Prostate gland (tissue), 2 donors: ENCODE measurements around the gene POLR2F. TPM values are rescaled to one million over a fixed set of nuclear protein-coding genes. Genes with fewer than 3 reads are reported as not detected.

Experiments used
- DNase-seq: peaks from one replicate; pipeline ENCODE4 v3.0.0-alpha.2; 2019; ENCODE audit warnings: low spot score
- H3K27ac ChIP-seq, 2 donors: fragments of 200-600 bp; sonication (generic); 2 replicates each; pipeline ENCODE4 v1.5.1; 2017 to 2019
- H3K27me3 ChIP-seq: fragments of 200-600 bp; sonication (generic); replicated peaks from 2 replicates; pipeline ENCODE4 v1.5.1; 2019; ENCODE audit not compliant: insufficient read depth
- H3K36me3 ChIP-seq, 2 donors: fragments of 200-600 bp; sonication (generic); 1 replicate in 1 of 2; 2 replicates in 1 of 2; pipeline versions ENCODE4 v1.5.1 to v1.8.1; 2017 to 2019
- H3K4me1 ChIP-seq: fragments of 200-600 bp; sonication (generic); replicated peaks from 2 replicates; pipeline ENCODE4 v1.5.1; 2019
- H3K4me3 ChIP-seq, 2 donors: fragments of 200-600 bp; sonication (generic); 2 replicates each; pipeline ENCODE4 v1.5.1; 2017 to 2019
- H3K9me3 ChIP-seq: fragments of 200-600 bp; sonication (generic); 2 replicates; pipeline ENCODE4 v1.5.1; 2017
- POLR2A ChIP-seq: fragments of 450-650 bp; IDR thresholded peaks from one replicate; pipeline ENCODE4 v1.6.1; 2016; ENCODE audit warnings: antibody characterized with exemption, mild to moderate bottlenecking
- POLR2AphosphoS5 ChIP-seq: sonication (generic); formaldehyde crosslinking; IDR thresholded peaks from one replicate; pipeline ENCODE4 v1.6.1; 2017; ENCODE audit warnings: antibody characterized with exemption
- WGBS: methylation state at CpG from one replicate; pipeline ENCODE4 v1.1.5; 2018; 5-methylcytosine and 5-hydroxymethylcytosine counted together
- intact Hi-C: fragments of 100-400 bp; cut with DNase I; formaldehyde crosslinking; loops from one replicate; pipeline ENCODE4 v1.14.2; 2022
- total RNA-seq, 2 donors: library from RNA; depleted of rRNA; stranded (reverse); fragments of >200 nt; gene quantifications; one replicate each; pipeline ENCODE4 v1.1.0, GENCODE V29; 2016
- TF ChIP-seq, protein P1 (sequence below), 4 experiments: fragments of 200-600 bp in 2 of 4; fragments of 450-650 bp in 2 of 4; sonication (generic) in 2 of 4; IDR thresholded peaks; 1 replicate in 3 of 4; 2 replicates in 1 of 4; pipeline ENCODE4 v1.5.1; 2016 to 2019; ENCODE audit warnings: antibody characterized with exemption in 4 of 4, mild to moderate bottlenecking in 2 of 4, moderate library complexity in 2 of 4

POLR2F gene
- total RNA-seq, 2 donors from 2014 or later = 63.1 to 157 TPM

DNA sequence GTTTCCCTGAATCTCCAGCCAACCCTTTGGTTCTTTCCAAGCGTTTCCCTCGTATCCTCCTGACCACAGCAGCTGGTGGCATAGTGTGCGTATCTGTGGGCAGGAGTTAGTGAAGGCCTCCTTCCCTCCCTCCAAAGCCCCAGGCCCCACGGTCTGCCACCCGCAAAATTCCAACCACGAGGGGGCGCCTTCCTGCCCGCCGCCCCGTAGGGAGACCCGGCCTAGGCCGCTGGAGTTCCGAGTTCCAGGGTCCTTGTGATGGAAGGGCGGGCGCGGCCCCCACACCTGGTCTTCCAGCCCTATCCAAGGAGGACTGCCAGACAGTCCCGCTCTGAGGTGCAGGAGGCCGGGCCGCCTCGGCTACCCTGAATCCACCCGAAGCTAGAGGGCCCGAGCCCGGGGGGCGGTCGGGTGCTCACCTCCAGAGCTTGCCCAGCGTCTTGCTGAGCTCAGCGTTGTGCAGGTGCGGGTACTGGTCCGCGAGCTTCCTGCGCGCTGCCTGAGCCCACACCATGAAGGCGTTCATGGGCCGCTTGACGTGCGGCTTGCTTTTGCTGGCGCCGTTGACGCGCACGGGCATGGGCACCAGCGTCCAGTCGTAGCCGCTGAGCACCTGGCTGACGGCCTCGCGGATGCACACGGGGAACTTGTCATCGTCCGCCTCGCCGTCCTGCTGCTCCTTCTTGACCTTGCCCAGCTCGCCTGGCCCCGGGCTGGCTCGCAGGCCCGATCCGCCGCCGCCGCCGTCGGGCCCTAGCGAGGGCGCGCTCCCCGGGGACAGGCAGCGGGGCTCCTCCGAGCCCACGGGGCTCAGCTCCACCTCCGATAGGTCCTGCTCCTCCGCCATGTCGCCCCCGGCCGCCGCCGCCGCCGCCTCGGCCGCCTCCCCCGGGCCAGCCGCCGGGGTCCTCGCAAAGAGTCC lies 29.7 kb downstream of the POLR2F start:
- TF ChIP-seq POLR2AphosphoS5 = no peak
- TF ChIP-seq, protein P1, sequence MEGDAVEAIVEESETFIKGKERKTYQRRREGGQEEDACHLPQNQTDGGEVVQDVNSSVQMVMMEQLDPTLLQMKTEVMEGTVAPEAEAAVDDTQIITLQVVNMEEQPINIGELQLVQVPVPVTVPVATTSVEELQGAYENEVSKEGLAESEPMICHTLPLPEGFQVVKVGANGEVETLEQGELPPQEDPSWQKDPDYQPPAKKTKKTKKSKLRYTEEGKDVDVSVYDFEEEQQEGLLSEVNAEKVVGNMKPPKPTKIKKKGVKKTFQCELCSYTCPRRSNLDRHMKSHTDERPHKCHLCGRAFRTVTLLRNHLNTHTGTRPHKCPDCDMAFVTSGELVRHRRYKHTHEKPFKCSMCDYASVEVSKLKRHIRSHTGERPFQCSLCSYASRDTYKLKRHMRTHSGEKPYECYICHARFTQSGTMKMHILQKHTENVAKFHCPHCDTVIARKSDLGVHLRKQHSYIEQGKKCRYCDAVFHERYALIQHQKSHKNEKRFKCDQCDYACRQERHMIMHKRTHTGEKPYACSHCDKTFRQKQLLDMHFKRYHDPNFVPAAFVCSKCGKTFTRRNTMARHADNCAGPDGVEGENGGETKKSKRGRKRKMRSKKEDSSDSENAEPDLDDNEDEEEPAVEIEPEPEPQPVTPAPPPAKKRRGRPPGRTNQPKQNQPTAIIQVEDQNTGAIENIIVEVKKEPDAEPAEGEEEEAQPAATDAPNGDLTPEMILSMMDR (IDR thresholded peaks at IDR 0.05) = no peak
- no peak for TF ChIP-seq POLR2A
- Histone ChIP-seq H3K4me3 (no peak overlapping the region), H3K27ac (no peak overlapping the region), H3K27me3 (no peaks in the 10 kb centered on the region), H3K9me3 (no peaks in the 10 kb centered on the region), H3K4me1 (no peaks in the 10 kb centered on the region), H3K36me3 (no peaks in the 10 kb centered on the region)
- intact Hi-C loops = no loop called here
- 75% methylated on average over 80 of the region's 84 CpGs for WGBS
- no peak for DNase-seq

DNA sequence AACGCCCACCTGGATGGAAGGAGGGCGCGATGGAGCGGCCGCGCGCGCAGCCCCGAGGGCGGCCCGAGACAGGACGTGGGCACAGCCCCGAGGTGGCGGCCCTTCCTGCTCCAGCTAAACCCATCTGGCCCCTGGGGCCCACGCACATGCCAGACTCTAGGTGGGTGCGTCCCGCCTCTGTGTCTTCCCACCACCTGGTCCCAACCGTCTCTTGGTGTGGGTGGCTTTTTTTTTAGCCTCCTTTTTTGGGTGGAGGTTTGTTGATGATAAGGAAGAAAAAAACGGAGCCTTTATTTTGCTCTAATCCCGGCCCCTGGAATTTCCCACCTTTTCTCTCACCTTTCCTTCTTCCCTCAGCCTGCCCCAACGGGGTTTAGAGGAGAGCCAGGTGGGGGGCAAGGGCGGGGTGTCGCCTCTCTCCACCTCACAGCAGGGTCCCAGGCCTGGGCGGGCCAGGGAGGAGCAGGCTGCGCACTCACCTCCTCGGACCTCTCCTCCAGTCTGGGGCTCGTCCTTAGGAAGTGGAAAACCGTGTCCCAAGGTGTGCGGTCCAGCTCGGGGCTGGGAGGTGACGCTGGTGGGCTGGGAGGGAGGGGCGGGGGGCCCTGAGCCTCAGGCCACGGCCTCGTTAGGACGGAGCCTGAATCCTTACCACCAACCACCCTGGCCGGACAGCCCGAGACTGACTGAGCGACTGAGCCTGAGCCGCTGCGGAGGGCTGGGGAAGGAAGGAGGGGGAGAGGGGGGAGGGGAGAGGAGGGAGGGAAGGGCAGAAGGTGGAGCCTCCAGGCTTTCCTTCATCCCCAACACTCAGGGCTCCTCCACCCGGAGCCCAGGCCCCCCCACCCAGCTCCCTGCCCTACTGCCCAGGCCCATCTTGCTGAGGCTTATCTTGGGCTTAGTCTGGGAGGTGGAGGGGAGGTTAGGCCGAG lies 30.6 kb downstream of the POLR2F start, which contains the start of gene SOX10:
TSS of gene SOX10 (minus strand) at position 696 of the 932 bp plus-strand sequence. CDS start 771 bp downstream, outside the sequence.
- Histone ChIP-seq H3K9me3 (no peaks in the 10 kb centered on the region), H3K27me3 (no peaks in the 10 kb centered on the region), H3K36me3 (no peaks in the 10 kb centered on the region), H3K4me3 (no peak within 1 kb of the TSS), H3K4me1 (no peaks in the 10 kb centered on the region), H3K27ac (no peak within 1 kb of the TSS)
- WGBS = 77% methylated on average over 42 of the region's 42 CpGs
- DNase-seq = no peak
- no peak for TF ChIP-seq POLR2A
- intact Hi-C loops = no loop called here

DNA sequence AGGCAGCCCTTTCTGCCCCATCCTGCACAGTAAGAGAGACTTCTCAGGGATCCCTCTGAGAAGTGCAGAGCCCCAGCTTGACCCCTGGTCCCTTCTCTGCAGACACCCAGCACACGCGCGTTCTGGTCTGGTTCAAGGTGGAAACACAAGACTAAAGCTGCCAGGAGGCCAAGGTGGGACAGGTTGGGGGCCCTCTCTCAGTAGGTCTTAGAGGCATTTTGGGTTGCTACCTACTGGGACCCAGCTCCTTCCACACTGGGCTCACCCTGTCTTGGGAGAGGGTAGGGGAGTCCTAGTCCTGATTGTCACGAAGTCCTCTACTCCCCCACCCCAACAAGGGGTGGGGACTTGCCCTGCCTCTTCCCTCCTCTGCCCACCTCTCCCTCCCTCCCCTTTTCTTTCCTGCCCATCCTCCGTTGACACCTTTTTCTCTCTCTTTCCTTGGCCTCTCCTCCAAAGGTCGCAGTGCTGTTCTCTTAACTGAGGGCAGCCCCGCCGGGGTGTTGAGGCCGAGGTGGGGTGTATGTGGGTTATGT lies 31.6 kb downstream of the POLR2F start:
- no peak overlapping the region for H3K27ac ChIP-seq
- 76% methylated on average over 9 of the region's 9 CpGs for WGBS
- H3K9me3 ChIP-seq = no peaks in the 10 kb centered on the region
- no peaks in the 10 kb centered on the region for H3K36me3 ChIP-seq
- H3K27me3 ChIP-seq = no peaks in the 10 kb centered on the region
- no peak for DNase-seq
- intact Hi-C loops = no loop called here
- H3K4me1 ChIP-seq = no peaks in the 10 kb centered on the region
- TF ChIP-seq, protein P1 (IDR thresholded peaks at IDR 0.05) = no peak
- no peak for TF ChIP-seq POLR2AphosphoS5
- no peak for TF ChIP-seq POLR2A
- H3K4me3 ChIP-seq = no peak overlapping the region

DNA sequence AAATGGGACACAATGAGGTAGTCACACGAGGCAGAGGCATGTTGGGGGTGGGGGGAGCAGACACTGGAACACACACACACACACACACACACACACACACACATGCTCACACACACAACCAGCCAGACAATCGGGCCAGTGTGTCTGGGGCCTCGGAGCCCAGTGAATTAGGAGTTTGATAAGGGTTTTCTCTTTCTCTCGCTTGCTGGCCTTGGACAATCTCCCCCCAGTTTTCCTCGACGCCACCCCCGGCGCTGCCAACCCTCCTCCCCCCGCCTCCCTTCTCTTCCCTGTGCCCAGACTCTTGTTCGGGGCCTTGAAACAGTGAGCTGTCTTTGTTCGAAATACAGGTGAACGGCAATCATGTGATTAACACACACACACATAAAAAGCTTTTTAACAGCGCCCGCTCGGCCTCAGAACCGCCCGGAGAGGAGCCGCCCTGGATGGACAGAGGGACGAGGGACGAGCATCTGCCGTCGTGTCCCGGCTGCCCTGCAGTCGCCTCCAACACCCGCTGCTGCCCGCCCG lies 32.3 kb downstream of the POLR2F start:
- intact Hi-C loops = no loop called here
- Histone ChIP-seq H3K27me3 (no peaks in the 10 kb centered on the region), H3K4me3 (no peak overlapping the region), H3K27ac (no peak overlapping the region), H3K9me3 (no peaks in the 10 kb centered on the region), H3K36me3 (no peaks in the 10 kb centered on the region), H3K4me1 (no peaks in the 10 kb centered on the region)
- WGBS = 72% methylated on average over 27 of the region's 27 CpGs
- no peak for DNase-seq
- TF ChIP-seq POLR2A = no peak
- TF ChIP-seq, protein P1 (IDR thresholded peaks at IDR 0.05) = no peak
- TF ChIP-seq POLR2AphosphoS5 = no peak

DNA sequence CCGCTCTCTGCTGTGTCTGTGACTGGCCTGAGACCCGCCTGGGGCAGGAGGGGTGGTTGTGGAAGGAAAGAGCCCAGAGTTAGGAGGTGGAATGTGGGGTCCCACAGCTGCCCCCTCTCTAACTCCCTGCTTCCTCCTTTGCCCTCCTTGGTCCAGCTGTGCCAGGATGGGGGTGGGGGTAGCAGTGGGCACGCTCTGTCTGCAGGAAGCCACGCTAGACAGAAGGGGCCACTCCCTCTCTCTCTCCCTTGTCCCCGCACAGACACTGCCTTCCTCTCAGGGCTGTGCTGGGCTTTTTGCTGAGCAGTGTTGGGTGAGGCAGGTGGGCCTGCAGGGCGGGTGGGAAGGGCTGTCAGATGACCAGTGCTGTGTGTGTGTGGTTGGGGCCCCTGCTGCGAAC lies 32.9 kb downstream of the POLR2F start:
- no peak for TF ChIP-seq POLR2AphosphoS5
- TF ChIP-seq POLR2A = no peak
- TF ChIP-seq, protein P1 (IDR thresholded peaks at IDR 0.05) = no peak
- H3K4me1 ChIP-seq = no peaks in the 10 kb centered on the region
- H3K9me3 ChIP-seq = no peaks in the 10 kb centered on the region
- intact Hi-C loops = no loop called here
- H3K27ac ChIP-seq = no peak overlapping the region
- no peak overlapping the region for H3K4me3 ChIP-seq
- no peaks in the 10 kb centered on the region for H3K36me3 ChIP-seq
- no peak for DNase-seq
- H3K27me3 ChIP-seq = no peaks in the 10 kb centered on the region
- 86% methylated on average over 7 of the region's 7 CpGs for WGBS
